GM12872 (cell line): ENCODE results near the gene BIVM.

Experiments
- TF ChIP-seq, protein P1 (sequence below): IDR thresholded peaks from 3 replicates; pipeline ENCODE4 v1.5.1; 2011; ENCODE audit warnings: low read depth, mild to moderate bottlenecking, low read length, moderate library complexity; ENCODE audit not compliant: insufficient read depth

Gene BIVM

DNA sequence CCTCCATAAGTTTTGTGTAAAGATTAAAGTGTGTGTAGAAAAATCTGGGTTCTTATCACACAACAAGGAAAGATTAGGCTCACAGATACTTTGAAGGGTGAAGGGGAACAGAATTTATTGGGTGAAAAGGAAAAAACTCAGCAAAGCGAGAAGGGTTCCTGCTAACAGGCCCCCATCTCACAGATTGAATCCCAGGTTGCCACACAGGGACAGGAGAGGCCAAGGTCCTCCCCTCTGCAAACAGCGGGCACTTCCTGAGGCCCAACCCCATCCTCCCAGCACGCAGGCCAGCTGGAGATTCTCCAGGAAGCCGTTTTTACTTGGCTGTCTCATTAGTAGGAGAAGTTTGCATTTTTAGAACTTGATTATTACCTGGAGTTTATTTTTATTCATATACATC lies 31.7 kb downstream of the BIVM start:
- TF ChIP-seq, protein P1, sequence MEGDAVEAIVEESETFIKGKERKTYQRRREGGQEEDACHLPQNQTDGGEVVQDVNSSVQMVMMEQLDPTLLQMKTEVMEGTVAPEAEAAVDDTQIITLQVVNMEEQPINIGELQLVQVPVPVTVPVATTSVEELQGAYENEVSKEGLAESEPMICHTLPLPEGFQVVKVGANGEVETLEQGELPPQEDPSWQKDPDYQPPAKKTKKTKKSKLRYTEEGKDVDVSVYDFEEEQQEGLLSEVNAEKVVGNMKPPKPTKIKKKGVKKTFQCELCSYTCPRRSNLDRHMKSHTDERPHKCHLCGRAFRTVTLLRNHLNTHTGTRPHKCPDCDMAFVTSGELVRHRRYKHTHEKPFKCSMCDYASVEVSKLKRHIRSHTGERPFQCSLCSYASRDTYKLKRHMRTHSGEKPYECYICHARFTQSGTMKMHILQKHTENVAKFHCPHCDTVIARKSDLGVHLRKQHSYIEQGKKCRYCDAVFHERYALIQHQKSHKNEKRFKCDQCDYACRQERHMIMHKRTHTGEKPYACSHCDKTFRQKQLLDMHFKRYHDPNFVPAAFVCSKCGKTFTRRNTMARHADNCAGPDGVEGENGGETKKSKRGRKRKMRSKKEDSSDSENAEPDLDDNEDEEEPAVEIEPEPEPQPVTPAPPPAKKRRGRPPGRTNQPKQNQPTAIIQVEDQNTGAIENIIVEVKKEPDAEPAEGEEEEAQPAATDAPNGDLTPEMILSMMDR, result no peak

DNA sequence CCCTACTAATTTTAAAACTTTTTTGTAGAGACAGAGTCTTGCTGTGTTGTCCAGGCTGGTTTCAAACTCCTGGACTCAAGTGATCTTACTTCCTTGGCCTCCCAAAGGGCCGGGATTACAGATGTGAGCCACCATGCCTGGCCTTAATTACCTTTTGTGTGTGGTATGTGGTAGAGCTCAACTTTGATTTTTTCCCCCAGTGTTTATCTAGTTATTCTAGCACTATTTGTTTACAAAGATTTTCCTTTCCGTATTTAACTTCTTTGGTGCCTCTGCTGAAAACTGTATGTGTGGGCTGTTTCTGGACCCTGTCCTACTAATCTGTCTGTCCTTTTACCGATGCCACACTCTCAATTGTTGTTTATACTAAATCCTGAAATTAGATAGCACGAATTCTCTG lies 37.6 kb downstream of the BIVM start:
- TF ChIP-seq, protein P1, result no peak

GRCh38 chr13:102838273-102838672 lies 39.4 kb downstream of the BIVM start:
- TF ChIP-seq, protein P1, result no peak

DNA sequence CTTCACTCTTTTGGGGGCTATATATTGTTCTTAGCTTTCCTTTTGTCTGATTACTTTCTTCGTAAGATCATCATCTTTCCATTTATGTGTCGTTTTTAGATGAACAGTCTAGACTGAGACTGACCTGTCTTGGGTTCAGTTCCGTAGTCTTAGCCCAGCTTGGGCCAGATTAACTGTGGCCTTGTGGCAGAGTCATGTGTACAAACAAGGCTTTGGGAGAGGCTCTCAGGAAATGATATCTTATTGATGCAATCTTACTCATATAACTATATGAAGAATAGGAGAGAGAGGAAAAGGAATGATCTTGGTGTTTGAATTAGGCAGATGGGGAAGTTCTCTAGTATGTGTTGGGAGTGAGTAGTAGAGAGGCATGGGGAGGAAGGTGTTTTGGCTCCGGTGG lies 40.1 kb downstream of the BIVM start:
- TF ChIP-seq, protein P1, result no peak

DNA sequence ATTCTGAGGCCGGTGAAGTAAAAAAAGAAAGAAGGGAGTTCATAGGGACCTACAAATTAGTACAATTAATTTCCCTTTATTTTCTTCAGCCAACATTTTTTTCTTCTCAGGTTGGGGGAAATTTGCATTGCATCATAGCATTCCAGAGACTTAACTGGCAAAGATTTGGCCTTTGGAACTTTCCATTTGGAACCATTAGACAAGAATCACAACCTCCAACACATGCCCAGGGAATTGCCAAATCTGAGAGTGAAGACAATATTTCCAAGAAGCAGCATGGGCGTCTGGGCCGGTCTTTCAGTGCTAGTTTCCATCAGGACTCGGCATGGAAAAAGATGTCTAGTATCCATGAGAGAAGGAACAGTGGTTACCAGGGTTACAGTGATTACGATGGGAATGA lies 40.5 kb downstream of the BIVM start:
- TF ChIP-seq, protein P1, result no peak

DNA sequence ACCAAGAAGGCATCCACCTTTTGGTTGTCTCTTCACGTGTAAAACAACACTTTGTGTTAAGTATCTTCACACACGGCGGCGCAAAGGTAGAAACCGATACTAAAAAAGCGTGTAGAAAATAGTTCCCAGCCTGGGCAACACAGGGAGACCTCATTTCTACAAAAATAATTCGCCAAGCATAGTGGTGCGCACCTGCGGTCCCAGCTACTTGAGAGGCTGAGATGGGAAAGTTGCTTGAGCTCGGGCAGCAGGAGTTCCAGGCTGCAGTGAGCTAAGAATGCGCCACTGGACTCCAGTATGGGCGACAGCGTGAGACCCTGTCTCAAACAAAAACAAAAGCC lies 46.3 kb downstream of the BIVM start:
- TF ChIP-seq, protein P1, result no peak

DNA sequence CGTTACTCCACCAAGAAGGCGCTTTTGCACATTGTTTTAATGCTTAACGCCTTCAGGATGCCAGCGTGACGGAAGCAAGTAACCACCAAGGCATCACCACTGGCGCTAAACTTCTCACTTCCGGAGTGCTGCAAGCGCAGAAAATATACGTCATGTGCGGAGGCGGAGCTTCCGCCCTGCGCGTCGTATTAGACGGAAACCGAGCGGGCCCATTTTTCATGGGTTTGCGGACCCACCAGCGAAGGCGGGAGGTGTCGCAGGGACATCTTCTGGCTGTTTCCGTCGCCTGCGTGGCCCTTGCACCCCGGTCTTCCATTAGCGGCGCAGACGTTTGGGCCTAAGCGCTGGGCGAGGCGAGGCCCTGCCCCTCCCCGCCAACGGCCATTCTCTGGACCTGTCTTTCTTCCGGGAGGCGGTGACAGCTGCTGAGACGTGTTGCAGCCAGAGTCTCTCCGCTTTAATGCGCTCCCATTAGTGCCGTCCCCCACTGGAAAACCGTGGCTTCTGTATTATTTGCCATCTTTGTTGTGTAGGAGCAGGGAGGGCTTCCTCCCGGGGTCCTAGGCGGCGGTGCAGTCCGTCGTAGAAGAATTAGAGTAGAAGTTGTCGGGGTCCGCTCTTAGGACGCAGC lies 46.8 kb downstream of the BIVM start, which contains the start of gene ERCC5:
ERCC5 (plus strand) TSS at position 403 of the 631 bp plus-strand sequence. CDS start 235 bp downstream, outside the sequence.
- TF ChIP-seq, protein P1, result no peak
